Activated CD8-positive, alpha-beta memory T cell treated with anti-CD3 and anti-CD28 coated beads for 24 hours (primary cell): ENCODE data around the gene FCRL5.
"Not testable (repeated sequence)": the region's sequence is repeated elsewhere in the genome, so short reads cannot be mapped to it uniquely, and the experiment has no call there.

Experiments
- DNase-seq: peaks from one replicate; pipeline ENCODE4 v3.0.0-alpha.2; 2020

Gene FCRL5

GRCh38 chr1:157551694-157552693 is at the start of gene FCRL5:
Gene FCRL5, minus strand, starts transcription at chr1:157552515. Its CDS starts 153 bp downstream, at chr1:157552362.
- DNase-seq: no peak

GRCh38 chr1:157600236-157600635 is 47.9 kb upstream of the FCRL5 start:
- DNase-seq: no peak

GRCh38 chr1:157597959-157598667 is 45.8 kb upstream of the FCRL5 start, which contains the start of gene FCRL4:
Gene FCRL4, minus strand, starts transcription at chr1:157598085. Its CDS starts 141 bp downstream, at chr1:157597944.
- DNase-seq: no peak

- no peak for DNase-seq
These were observed 44.1 kb upstream of the FCRL5 start for GRCh38 chr1:157596384-157596783.

- DNase-seq: no peak
These were observed 43.0 kb upstream of the FCRL5 start for GRCh38 chr1:157595356-157595755.

- DNase-seq: no peak
These were observed 33.7 kb upstream of the FCRL5 start for GRCh38 chr1:157585984-157586383.

- no peak for DNase-seq
These were observed 32.2 kb upstream of the FCRL5 start for GRCh38 chr1:157584503-157584902.

- DNase-seq: no peak
These were observed 28.5 kb upstream of the FCRL5 start for GRCh38 chr1:157580828-157581210.

GRCh38 chr1:157580179-157580827 is 28.0 kb upstream of the FCRL5 start:
- no peak for DNase-seq

GRCh38 chr1:157577420-157577819 is 25.1 kb upstream of the FCRL5 start:
- DNase-seq: no peak

- DNase-seq: no peak
These were observed 23.4 kb upstream of the FCRL5 start for GRCh38 chr1:157575744-157576143.

- DNase-seq: no peak
These were observed 22.5 kb upstream of the FCRL5 start for GRCh38 chr1:157574836-157575235.

GRCh38 chr1:157566484-157567300 is 14.4 kb upstream of the FCRL5 start:
- DNase-seq: no peak

GRCh38 chr1:157562515-157562914 is 10.2 kb upstream of the FCRL5 start:
- no peak for DNase-seq

GRCh38 chr1:157558119-157558518 is 5.8 kb upstream of the FCRL5 start:
- DNase-seq: no peak

GRCh38 chr1:157548081-157548480 is 4.2 kb downstream of the FCRL5 start:
- DNase-seq: not testable (repeated sequence)

- DNase-seq: no peak
These were observed 9.6 kb downstream of the FCRL5 start for GRCh38 chr1:157542676-157543075.

GRCh38 chr1:157540852-157541251 is 11.5 kb downstream of the FCRL5 start:
- DNase-seq: no peak

GRCh38 chr1:157540160-157540748 is 12.1 kb downstream of the FCRL5 start:
- DNase-seq: no peak

GRCh38 chr1:157539568-157539967 is 12.7 kb downstream of the FCRL5 start:
- DNase-seq: no peak

GRCh38 chr1:157532569-157532968 is 19.7 kb downstream of the FCRL5 start:
- no peak for DNase-seq
